Measurements from ENCODE around the gene CD22.

DNA sequence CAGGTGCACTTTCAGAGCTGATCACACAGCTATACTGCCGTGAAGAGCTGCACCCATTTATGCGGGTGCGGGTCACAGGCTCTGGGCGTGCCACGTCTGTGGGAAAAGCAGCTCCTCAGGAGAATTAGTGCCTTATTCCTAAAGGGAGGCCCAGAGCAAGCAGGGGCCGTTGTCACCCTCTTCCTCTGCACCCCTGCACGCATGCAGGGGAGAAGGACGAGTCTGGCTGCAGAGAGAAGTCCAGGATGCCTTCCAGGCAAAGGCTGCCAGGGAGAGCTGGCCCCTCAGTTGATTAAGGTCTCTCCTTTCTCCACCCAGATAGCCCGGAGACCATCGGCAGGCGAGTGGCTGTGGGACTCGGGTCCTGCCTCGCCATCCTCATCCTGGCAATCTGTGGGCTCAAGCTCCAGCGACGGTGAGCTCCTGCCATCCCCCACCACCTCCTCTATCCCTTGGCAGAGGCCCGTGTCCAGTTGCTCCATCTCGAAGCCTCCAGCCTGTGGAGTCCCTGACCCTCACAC lies 15.6 kb downstream of the CD22 start:
- TF ChIP-seq, protein P1, sequence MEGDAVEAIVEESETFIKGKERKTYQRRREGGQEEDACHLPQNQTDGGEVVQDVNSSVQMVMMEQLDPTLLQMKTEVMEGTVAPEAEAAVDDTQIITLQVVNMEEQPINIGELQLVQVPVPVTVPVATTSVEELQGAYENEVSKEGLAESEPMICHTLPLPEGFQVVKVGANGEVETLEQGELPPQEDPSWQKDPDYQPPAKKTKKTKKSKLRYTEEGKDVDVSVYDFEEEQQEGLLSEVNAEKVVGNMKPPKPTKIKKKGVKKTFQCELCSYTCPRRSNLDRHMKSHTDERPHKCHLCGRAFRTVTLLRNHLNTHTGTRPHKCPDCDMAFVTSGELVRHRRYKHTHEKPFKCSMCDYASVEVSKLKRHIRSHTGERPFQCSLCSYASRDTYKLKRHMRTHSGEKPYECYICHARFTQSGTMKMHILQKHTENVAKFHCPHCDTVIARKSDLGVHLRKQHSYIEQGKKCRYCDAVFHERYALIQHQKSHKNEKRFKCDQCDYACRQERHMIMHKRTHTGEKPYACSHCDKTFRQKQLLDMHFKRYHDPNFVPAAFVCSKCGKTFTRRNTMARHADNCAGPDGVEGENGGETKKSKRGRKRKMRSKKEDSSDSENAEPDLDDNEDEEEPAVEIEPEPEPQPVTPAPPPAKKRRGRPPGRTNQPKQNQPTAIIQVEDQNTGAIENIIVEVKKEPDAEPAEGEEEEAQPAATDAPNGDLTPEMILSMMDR (conservative IDR thresholded peaks at IDR 0.05 in 1 of 2, IDR thresholded peaks at IDR 0.05 in 1 of 2; ENCODE audit: low read depth in 1 of 2, low read length in 2 of 2): no peak
- TF ChIP-seq EZH2 (IDR thresholded peaks at IDR 0.05; ENCODE audit: low read length, missing control alignments): no peak

Data from fibroblast of lung (primary cell).